GM18499 (cell line): ENCODE results near the gene MYNN.
A peak's percentile ranks its signal among the peaks of the same experiment; 100 is the strongest.
"Not testable (repeated sequence)": the region's sequence is repeated elsewhere in the genome, so short reads cannot be mapped to it uniquely, and the experiment has no call there.

Experiments
- ATAC-seq: cut with Tn5 transposase; IDR thresholded peaks from one replicate; pipeline ENCODE4 v1.9.1; 2021; ENCODE audit warnings: moderate number of reproducible peaks; ENCODE audit not compliant: insufficient read depth, unreplicated experiment

The MYNN gene

GRCh38 chr3:169772897-169773816 is at the start of gene MYNN:
TSS of gene MYNN (plus strand) at chr3:169773396. CDS start at chr3:169774296, 900 bp downstream.
- peak; percentile 59 for ATAC-seq

GRCh38 chr3:169731857-169732256 is 41.3 kb upstream of the MYNN start:
- not testable (repeated sequence) for ATAC-seq

- ATAC-seq, result no peak
These were observed 34.1 kb upstream of the MYNN start for GRCh38 chr3:169739067-169739466.

GRCh38 chr3:169744366-169745054 is 28.7 kb upstream of the MYNN start:
- no peak for ATAC-seq

- ATAC-seq, result no peak
These were observed 26.3 kb upstream of the MYNN start for GRCh38 chr3:169746924-169747323.

GRCh38 chr3:169748670-169749069 is 24.5 kb upstream of the MYNN start:
- no peak for ATAC-seq

GRCh38 chr3:169750665-169751064 is 22.5 kb upstream of the MYNN start:
- no peak for ATAC-seq

- ATAC-seq, result no peak
These were observed 21.3 kb upstream of the MYNN start for GRCh38 chr3:169751875-169752274.

GRCh38 chr3:169754711-169755110 is 18.5 kb upstream of the MYNN start:
- no peak for ATAC-seq

- no peak for ATAC-seq
These were observed 17.7 kb upstream of the MYNN start for GRCh38 chr3:169755488-169755887.

- ATAC-seq, result no peak
These were observed 14.7 kb upstream of the MYNN start for GRCh38 chr3:169758359-169758994.

GRCh38 chr3:169759256-169759655 is 13.9 kb upstream of the MYNN start:
- ATAC-seq, result peak; percentile 70

GRCh38 chr3:169760479-169760878 is 12.7 kb upstream of the MYNN start:
- no peak for ATAC-seq

- ATAC-seq, result peak; percentile 29
These were observed 8.8 kb upstream of the MYNN start for GRCh38 chr3:169764312-169764881.

GRCh38 chr3:169764882-169765612 is 8.1 kb upstream of the MYNN start, which contains the start of gene TERC:
TSS of gene TERC (minus strand) at chr3:169765060.
- peak; percentile 39 for ATAC-seq

GRCh38 chr3:169769287-169770181 is 3.7 kb upstream of the MYNN start, which contains the start of gene ACTRT3:
TSS of gene ACTRT3 (minus strand) at chr3:169769561. CDS start at chr3:169769520, 41 bp downstream.
- no peak for ATAC-seq

GRCh38 chr3:169771497-169772304 is 1.5 kb upstream of the MYNN start:
- ATAC-seq, result no peak

- no peak for ATAC-seq
These were observed 795 bp upstream of the MYNN start for GRCh38 chr3:169772305-169772896.
